LNCAP (cell line): ENCODE data around the gene KCNC1.

ENCODE experiments used
- CTCF ChIP-seq: fragments of 450-650 bp; IDR thresholded peaks from 2 replicates; pipeline ENCODE4 v1.5.1; 2017; ENCODE audit warnings: mild to moderate bottlenecking

Gene KCNC1

GRCh38 chr11:17694494-17695110 is 40.0 kb upstream of the KCNC1 start:
- TF ChIP-seq CTCF = no peak

- TF ChIP-seq CTCF = no peak
These were observed 38.8 kb upstream of the KCNC1 start for GRCh38 chr11:17695454-17696441.

- TF ChIP-seq CTCF = no peak
These were observed 37.8 kb upstream of the KCNC1 start for GRCh38 chr11:17696741-17697140.

GRCh38 chr11:17697175-17697949 is 37.2 kb upstream of the KCNC1 start:
- TF ChIP-seq CTCF = no peak

GRCh38 chr11:17699147-17700114 is 35.1 kb upstream of the KCNC1 start:
- TF ChIP-seq CTCF = no peak

- TF ChIP-seq CTCF = no peak
These were observed 33.6 kb upstream of the KCNC1 start for GRCh38 chr11:17700991-17701390.
